PFSK-1 (cell line): ENCODE results near the gene MAGEB1.

ENCODE experiments used
- FOXP2 ChIP-seq: optimal IDR thresholded peaks from 2 replicates; pipeline ENCODE3; 2011; ENCODE audit warnings: borderline replicate concordance, control low read depth, inconsistent platforms; ENCODE audit not compliant: insufficient read depth; ENCODE audit errors: extremely low read length, extremely low read depth
- POLR2AphosphoS5 ChIP-seq: IDR thresholded peaks from 2 replicates; pipeline ENCODE4 v1.6.1; 2012; ENCODE audit warnings: low read depth, mild to moderate bottlenecking, control low read depth, low read length, moderate library complexity
- SIN3A ChIP-seq: IDR thresholded peaks from 2 replicates; pipeline ENCODE4 v1.6.1; 2012; ENCODE audit warnings: mild to moderate bottlenecking, low read length, moderate library complexity, borderline replicate concordance; ENCODE audit not compliant: insufficient read depth
- TAF1 ChIP-seq: IDR thresholded peaks from 2 replicates; pipeline ENCODE4 v1.6.1; 2012; ENCODE audit warnings: low read length, control low read depth, borderline replicate concordance; ENCODE audit not compliant: insufficient read depth
- TF ChIP-seq, protein P1 (sequence below), 2 experiments: IDR thresholded peaks; 2 replicates each; pipeline versions ENCODE4 v1.6.1 to v1.8.0; 2011 to 2012; ENCODE audit warnings: low read depth in 2 of 2, low read length in 2 of 2, control low read depth in 1 of 2, inconsistent platforms in 1 of 2, mild to moderate bottlenecking in 1 of 2, moderate library complexity in 1 of 2; ENCODE audit not compliant: insufficient read depth in 1 of 2

MAGEB1 gene

DNA sequence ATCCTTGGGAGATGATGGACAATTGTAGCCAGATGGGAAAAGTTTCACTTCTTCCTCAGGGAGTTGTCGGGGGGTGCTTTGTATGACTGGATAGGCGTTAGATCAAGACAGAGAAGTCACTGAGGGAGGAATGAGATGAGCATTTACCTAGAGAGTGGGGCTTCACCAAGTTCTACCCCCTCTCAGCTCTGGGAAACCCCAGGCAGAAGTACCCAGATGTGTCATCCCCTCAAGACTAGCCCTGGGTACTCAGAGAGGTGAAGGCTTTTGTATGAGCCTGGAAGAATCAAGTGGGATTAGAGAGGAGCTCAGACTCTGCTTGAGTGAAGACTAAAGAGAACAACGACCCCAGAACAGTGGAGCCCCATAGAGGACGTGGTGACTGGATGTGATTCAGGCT, 1.9 kb downstream of the MAGEB1 start:
- TF ChIP-seq SIN3A = no peak
- no peak for TF ChIP-seq TAF1

DNA sequence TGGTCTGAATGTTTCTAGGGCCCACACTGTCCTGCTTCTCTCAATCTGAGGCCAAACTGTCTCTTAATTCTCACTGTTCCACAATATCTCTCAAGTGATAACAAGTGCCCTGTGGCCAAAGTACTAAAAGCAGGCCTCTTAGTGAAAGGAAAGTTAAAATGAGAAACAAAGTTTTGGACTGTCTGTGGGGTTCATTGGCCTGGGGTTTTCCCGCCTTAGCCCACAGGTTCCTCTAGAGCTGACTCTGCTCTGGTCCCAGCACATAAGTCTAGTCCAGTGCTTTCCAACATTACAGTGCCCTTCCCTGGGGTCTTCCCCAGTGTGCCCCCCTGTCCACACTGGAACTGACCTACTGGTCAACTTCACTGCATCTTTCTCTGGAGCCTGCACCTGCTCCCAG, 6.3 kb downstream of the MAGEB1 start:
- no peak for TF ChIP-seq FOXP2
- TF ChIP-seq POLR2AphosphoS5 = no peak
- TF ChIP-seq SIN3A = no peak
- TF ChIP-seq TAF1 = no peak
- TF ChIP-seq, protein P1, sequence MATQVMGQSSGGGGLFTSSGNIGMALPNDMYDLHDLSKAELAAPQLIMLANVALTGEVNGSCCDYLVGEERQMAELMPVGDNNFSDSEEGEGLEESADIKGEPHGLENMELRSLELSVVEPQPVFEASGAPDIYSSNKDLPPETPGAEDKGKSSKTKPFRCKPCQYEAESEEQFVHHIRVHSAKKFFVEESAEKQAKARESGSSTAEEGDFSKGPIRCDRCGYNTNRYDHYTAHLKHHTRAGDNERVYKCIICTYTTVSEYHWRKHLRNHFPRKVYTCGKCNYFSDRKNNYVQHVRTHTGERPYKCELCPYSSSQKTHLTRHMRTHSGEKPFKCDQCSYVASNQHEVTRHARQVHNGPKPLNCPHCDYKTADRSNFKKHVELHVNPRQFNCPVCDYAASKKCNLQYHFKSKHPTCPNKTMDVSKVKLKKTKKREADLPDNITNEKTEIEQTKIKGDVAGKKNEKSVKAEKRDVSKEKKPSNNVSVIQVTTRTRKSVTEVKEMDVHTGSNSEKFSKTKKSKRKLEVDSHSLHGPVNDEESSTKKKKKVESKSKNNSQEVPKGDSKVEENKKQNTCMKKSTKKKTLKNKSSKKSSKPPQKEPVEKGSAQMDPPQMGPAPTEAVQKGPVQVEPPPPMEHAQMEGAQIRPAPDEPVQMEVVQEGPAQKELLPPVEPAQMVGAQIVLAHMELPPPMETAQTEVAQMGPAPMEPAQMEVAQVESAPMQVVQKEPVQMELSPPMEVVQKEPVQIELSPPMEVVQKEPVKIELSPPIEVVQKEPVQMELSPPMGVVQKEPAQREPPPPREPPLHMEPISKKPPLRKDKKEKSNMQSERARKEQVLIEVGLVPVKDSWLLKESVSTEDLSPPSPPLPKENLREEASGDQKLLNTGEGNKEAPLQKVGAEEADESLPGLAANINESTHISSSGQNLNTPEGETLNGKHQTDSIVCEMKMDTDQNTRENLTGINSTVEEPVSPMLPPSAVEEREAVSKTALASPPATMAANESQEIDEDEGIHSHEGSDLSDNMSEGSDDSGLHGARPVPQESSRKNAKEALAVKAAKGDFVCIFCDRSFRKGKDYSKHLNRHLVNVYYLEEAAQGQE (IDR thresholded peaks at IDR 0.05; ENCODE audit: insufficient read depth in 1 of 2, low read depth in 2 of 2, low read length in 2 of 2) = no peak

DNA sequence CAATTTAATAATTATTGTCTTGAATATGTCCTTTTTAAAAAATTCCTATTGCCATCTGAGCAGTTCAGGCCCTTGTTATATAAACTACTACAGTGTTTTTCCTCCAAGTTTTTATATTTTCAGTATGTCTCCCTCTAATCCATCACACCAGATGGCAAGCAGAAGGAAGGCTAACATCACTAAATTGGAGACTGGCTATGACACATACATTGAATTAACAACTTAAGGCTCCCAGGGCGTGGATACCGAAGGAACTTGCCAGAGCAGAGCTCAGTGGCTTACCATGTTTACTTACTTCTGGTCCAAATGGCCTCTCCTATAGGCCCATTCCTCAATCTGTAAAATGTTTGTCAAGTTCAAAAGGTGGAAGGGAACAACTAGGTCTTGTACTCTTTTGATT, 13.0 kb downstream of the MAGEB1 start:
- TF ChIP-seq, protein P1 (IDR thresholded peaks at IDR 0.05; ENCODE audit: insufficient read depth in 1 of 2, low read depth in 2 of 2, low read length in 2 of 2) = no peak
- no peak for TF ChIP-seq FOXP2
- TF ChIP-seq POLR2AphosphoS5 = no peak
- TF ChIP-seq TAF1 = no peak
- TF ChIP-seq SIN3A = no peak

DNA sequence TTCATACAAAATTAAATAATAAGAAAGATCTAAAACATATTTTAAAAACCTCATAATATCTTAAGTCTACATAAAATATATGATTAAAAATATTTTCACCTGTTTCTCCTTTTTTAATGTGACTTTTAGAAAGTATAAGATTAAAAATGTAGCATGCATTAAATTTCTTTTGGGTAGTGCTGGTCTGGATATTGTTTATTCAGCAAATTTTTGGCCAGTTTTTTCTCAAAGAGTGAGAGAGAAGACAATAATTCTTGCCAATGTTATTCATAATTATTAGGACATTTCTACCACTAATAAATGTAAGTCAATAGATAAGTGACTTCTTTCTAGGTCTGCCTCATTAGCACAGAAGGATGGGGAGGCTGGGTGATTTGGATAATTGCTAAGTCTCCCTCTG, 14.1 kb downstream of the MAGEB1 start:
- TF ChIP-seq SIN3A = no peak
- TF ChIP-seq, protein P1 (IDR thresholded peaks at IDR 0.05; ENCODE audit: insufficient read depth in 1 of 2, low read depth in 2 of 2, low read length in 2 of 2) = no peak
- no peak for TF ChIP-seq TAF1
- no peak for TF ChIP-seq POLR2AphosphoS5
- no peak for TF ChIP-seq FOXP2

DNA sequence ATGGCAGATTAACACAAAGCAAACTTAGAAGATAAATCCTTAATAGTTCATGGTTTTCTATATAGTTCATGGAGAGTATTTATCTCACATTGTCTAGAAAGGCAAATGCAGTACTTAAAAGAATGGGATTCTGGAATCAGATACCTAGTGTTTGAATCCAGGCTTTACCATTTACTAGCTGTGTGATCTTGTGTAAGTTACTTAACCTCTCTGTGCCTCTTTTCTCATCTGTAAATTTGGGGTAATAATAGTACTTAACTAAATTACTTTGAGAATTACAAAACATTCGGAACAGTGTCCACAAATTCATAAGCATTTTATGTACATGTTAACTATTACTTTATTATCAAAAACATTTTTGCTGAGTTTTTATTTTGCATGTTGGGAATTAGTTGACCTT, 15.8 kb downstream of the MAGEB1 start:
- TF ChIP-seq FOXP2 (no peak), SIN3A (no peak)

DNA sequence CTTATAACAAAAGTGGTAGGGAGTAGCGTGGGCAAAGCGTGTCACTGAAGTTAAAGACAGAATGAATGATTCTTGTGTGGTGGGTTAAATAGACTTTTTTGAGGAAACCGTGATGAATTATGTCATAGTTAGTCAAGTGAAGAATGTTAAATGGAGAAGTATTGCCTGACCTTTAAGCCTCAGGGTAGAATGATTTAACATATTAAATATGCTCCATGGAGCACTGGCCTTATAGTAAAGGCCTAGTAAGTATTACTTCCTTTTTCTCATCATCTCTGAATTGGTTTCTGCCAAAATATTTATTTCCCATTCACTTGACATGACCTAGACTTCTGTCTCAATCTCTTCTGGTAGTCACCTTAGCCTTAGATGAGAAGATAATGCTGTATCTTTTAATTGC, 23.7 kb downstream of the MAGEB1 start:
- TF ChIP-seq POLR2AphosphoS5 = no peak
- no peak for TF ChIP-seq TAF1
- TF ChIP-seq SIN3A = no peak
- TF ChIP-seq FOXP2 = no peak

DNA sequence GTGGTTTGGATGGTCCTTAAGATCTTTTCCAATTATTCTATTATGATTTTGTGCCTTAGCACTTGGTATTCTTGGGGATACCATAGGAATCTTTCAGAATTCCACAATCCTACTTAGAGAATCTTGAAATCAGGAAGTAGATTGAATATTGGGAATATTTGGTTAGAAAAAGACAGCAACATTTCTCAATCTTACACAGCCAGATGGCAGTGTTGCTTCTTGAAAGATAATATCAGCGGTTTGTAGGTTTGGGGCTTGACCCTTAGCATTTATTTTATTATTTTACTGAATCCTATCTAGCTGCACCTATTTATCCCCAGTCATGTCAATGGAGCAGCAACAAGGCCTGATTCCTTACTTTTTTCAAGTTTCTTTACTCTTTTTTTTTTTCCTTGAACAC, 28.6 kb downstream of the MAGEB1 start:
- TF ChIP-seq POLR2AphosphoS5 (no peak), SIN3A (no peak), TAF1 (no peak), FOXP2 (no peak)
- TF ChIP-seq, protein P1 (IDR thresholded peaks at IDR 0.05; ENCODE audit: insufficient read depth in 1 of 2, low read depth in 2 of 2, low read length in 2 of 2) = no peak
